ENCODE data around the gene RAC3. TPM values are rescaled to one million over a fixed set of nuclear protein-coding genes. Genes with fewer than 3 reads are reported as not detected.
A peak's percentile ranks its signal among the peaks of the same experiment; 100 is the strongest.

Gene RAC3
- not detected for polyA plus RNA-seq (ENCODE audit: low read depth in 6 of 6)

- Mint-ChIP-seq H3K9me3 (no peaks in the 10 kb centered on the region), H3K36me3 (peaks cover 0 to 5% of the 10 kb centered on the region in 2 donors), H3K4me1 (peaks cover 10 to 16% (median 16%) of the 10 kb centered on the region in 3 donors), H3K4me3 (peak within 1 kb of the TSS; percentile 78 to 92 (median 86)), H3K27ac (peak within 1 kb of the TSS in 1 of 6 donors; percentile 79), H3K27me3 (peaks cover 0 to 27% (median 7%) of the 10 kb centered on the region in 3 donors)
- peak; percentile 13 to 19 for ATAC-seq (ENCODE audit: low read depth in 2 of 2)
- DNase-seq = no peak
These were observed at the start of gene RAC3 for GRCh38 chr17:82031303-82031884. Gene RAC3, plus strand, starts transcription at chr17:82031678. Its CDS starts 84 bp downstream, at chr17:82031762.

GRCh38 chr17:81983011-81983638 lies 48.4 kb upstream of the RAC3 start:
- Mint-ChIP-seq H3K27ac (peak overlapping the region in 2 of 6 donors; percentile 60 to 68), H3K9me3 (no peaks in the 10 kb centered on the region), H3K36me3 (peaks cover 4 to 8% of the 10 kb centered on the region in 2 donors), H3K4me1 (peaks cover 22 to 48% (median 44%) of the 10 kb centered on the region in 3 donors), H3K4me3 (peak overlapping the region in 5 of 8 donors; percentile 21 to 42 (median 22)), H3K27me3 (no peaks in the 10 kb centered on the region)
- no peak for ATAC-seq (ENCODE audit: low read depth in 2 of 2)
- DNase-seq = no peak

DNA sequence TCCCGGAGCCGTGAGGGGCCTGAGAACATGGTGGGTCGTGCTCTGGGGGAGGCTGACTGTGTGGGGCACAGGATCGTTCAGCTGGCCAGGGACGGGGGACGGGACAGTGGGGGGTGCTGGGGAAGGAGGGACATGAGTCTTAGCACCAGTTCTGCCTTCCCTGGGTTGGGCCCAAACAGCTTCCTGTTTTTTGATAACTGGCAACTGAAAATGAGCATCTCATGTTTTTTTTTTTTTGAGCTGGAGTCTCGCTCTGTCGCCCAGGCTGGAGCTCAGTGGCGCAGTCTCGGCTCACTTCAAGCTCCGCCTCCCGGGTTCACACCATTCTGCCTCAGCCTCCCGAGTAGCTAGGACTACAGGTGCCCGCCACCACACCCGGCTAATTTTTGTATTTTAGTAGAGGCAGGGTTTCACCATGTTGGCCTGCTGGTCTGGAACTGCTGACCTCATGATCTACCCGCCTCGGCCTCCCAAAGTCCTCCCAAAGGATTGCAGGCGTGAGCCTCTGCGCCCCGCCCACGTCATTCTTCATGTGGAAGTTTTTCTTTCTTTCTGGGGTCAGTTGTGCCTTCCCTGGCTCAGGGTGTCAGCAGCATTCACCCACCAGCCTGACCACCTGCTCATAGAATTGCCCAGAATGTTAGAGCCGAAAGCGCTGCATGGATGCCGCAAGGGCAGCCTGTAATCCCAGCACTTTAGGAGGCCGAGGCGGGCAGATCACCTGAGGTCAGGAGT lies 47.7 kb upstream of the RAC3 start:
- peaks cover 4 to 8% of the 10 kb centered on the region in 2 donors for H3K36me3 Mint-ChIP-seq
- no peaks in the 10 kb centered on the region for H3K9me3 Mint-ChIP-seq
- no peaks in the 10 kb centered on the region for H3K27me3 Mint-ChIP-seq
- no peak for DNase-seq
- peak; percentile 47 to 67 for ATAC-seq (ENCODE audit: low read depth in 2 of 2)
- H3K4me3 Mint-ChIP-seq = peak overlapping the region in 3 of 8 donors; percentile 21 to 42 (median 22)
- peaks cover 17 to 43% (median 38%) of the 10 kb centered on the region in 3 donors for H3K4me1 Mint-ChIP-seq
- H3K27ac Mint-ChIP-seq = peak overlapping the region in 2 of 6 donors; percentile 56 to 60

DNA sequence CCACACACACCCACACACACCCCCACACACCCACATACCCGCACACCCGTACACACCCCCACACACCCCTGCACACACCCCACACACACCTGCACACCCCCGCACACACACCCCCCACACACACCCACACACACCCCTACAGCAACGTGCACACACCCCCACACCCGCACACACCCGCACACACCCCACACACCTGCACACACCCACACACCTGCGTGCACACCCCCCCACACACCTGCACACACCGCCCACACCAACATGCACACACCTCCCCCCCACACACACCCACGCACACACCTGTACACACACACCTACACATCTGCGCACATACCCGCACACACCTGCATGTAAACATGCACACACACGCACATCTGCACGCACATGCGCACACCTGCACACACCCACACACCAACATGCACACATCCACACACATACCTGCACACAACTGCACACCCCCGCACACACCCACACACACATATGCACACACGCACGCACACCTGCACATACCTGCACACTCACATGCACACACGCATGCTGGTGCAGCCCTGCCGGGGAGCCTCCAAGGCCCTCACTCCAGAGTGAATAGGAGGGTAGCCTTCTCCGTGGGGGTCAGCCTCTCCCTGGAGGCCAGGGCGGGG lies 46.6 kb upstream of the RAC3 start:
- H3K27ac Mint-ChIP-seq = peak overlapping the region in 1 of 6 donors; percentile 63

DNA sequence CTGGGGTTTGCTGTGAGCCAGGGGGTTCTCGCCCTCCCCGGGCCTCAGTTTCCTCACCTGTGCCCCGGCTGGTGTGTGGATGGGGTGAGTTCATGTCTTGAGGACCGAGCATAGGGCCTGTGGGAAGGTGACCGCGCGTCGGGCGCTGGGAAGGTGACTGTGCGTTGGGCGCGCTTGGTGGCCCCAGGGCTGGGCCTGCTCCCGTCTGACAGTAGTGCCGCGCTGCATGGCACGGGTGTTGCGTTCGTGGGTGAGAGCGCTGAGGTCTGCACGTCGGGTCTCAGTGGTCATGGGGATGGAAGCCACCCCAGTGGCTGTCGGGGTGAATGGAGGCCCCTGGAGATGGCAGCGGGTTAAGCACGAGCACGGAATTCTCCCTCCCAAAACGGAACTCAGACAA lies 44.9 kb upstream of the RAC3 start:
- Mint-ChIP-seq H3K9me3 (no peaks in the 10 kb centered on the region), H3K4me3 (no peak overlapping the region), H3K27ac (no peak overlapping the region), H3K36me3 (peaks cover 0 to 8% of the 10 kb centered on the region in 2 donors), H3K4me1 (peaks cover 15 to 38% (median 23%) of the 10 kb centered on the region in 3 donors), H3K27me3 (no peaks in the 10 kb centered on the region)
- ATAC-seq (ENCODE audit: low read depth in 2 of 2) = no peak
- DNase-seq = no peak

More for the DNA sequence above, 46.6 kb upstream of the RAC3 start:
- no peaks in the 10 kb centered on the region for H3K9me3 Mint-ChIP-seq
- ATAC-seq (ENCODE audit: low read depth in 2 of 2) = no peak
- H3K27me3 Mint-ChIP-seq = no peaks in the 10 kb centered on the region
- no peak for DNase-seq
- peaks cover 10 to 38% (median 33%) of the 10 kb centered on the region in 3 donors for H3K4me1 Mint-ChIP-seq
- H3K36me3 Mint-ChIP-seq = peaks cover 0 to 8% of the 10 kb centered on the region in 2 donors
- H3K4me3 Mint-ChIP-seq = peak overlapping the region in 1 of 8 donors; percentile 70

- Mint-ChIP-seq H3K4me1 (peaks cover 14 to 38% (median 18%) of the 10 kb centered on the region in 3 donors), H3K36me3 (peaks cover 0 to 8% of the 10 kb centered on the region in 2 donors), H3K27me3 (no peaks in the 10 kb centered on the region), H3K9me3 (no peaks in the 10 kb centered on the region), H3K27ac (peak overlapping the region in 1 of 6 donors; percentile 30), H3K4me3 (no peak overlapping the region)
- ATAC-seq (ENCODE audit: low read depth in 2 of 2) (no peak), DNase-seq (no peak)
These were observed 44.2 kb upstream of the RAC3 start for GRCh38 chr17:81987161-81987770.

GRCh38 chr17:81990836-81991683 lies 40.4 kb upstream of the RAC3 start:
- Mint-ChIP-seq H3K27ac (peak overlapping the region in 1 of 6 donors; percentile 89), H3K36me3 (no peaks in the 10 kb centered on the region), H3K4me3 (no peak overlapping the region), H3K27me3 (no peaks in the 10 kb centered on the region), H3K9me3 (no peaks in the 10 kb centered on the region), H3K4me1 (peaks cover 2 to 22% (median 5%) of the 10 kb centered on the region in 3 donors)
- ATAC-seq (ENCODE audit: low read depth in 2 of 2) (no peak), DNase-seq (no peak)

- no peak overlapping the region for H3K4me3 Mint-ChIP-seq
- peaks cover 2 to 17% (median 5%) of the 10 kb centered on the region in 3 donors for H3K4me1 Mint-ChIP-seq
- H3K9me3 Mint-ChIP-seq = no peaks in the 10 kb centered on the region
- no peak for ATAC-seq (ENCODE audit: low read depth in 2 of 2)
- DNase-seq = no peak
- H3K27ac Mint-ChIP-seq = no peak overlapping the region
- H3K36me3 Mint-ChIP-seq = no peaks in the 10 kb centered on the region
- H3K27me3 Mint-ChIP-seq = no peaks in the 10 kb centered on the region
These were observed 39.7 kb upstream of the RAC3 start for GRCh38 chr17:81991684-81992305.

DNA sequence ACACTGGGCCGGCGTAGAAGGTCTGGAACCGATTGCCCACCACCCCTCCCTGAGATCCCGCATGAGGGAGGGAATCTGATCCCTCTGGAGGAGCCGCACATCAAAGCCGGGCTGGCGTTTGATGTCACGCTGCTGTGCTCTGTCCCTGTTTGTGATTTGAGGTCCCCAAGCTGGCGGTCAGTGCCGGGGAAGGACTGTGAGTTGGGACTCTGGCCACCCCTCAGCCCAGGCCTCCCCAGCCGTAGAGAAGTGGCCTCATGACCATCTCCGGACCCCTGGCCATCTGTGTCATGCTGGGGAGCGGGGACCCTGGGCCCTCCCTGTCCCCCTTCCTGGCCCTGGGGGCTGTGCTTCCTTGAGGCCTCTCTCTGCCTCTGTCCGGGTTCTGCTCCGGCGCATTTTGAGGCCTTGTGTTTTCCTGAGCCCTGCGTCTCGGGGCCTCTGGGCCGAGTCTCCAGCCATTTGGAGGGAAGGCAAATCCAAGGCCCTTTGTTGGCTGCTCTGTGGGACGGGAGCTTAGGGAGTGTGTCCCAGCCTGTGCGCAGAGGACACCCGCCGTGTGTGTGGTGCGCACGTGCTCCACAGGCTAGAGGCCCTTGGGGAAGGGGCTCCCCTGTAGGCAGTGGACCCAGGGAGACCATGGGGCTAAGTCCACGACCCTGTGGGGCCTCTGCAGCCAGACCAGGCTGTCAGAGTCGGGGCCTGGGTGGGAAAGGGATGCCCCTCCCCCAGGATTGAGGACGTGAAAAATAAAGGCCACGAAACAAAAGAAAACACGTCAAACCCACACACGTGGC lies 39.0 kb upstream of the RAC3 start:
- H3K36me3 Mint-ChIP-seq = no peaks in the 10 kb centered on the region
- no peaks in the 10 kb centered on the region for H3K9me3 Mint-ChIP-seq
- no peak overlapping the region for H3K27ac Mint-ChIP-seq
- H3K27me3 Mint-ChIP-seq = no peaks in the 10 kb centered on the region
- ATAC-seq (ENCODE audit: low read depth in 2 of 2) (no peak), DNase-seq (no peak)
- peaks cover 2 to 17% (median 5%) of the 10 kb centered on the region in 3 donors for H3K4me1 Mint-ChIP-seq
- no peak overlapping the region for H3K4me3 Mint-ChIP-seq

DNA sequence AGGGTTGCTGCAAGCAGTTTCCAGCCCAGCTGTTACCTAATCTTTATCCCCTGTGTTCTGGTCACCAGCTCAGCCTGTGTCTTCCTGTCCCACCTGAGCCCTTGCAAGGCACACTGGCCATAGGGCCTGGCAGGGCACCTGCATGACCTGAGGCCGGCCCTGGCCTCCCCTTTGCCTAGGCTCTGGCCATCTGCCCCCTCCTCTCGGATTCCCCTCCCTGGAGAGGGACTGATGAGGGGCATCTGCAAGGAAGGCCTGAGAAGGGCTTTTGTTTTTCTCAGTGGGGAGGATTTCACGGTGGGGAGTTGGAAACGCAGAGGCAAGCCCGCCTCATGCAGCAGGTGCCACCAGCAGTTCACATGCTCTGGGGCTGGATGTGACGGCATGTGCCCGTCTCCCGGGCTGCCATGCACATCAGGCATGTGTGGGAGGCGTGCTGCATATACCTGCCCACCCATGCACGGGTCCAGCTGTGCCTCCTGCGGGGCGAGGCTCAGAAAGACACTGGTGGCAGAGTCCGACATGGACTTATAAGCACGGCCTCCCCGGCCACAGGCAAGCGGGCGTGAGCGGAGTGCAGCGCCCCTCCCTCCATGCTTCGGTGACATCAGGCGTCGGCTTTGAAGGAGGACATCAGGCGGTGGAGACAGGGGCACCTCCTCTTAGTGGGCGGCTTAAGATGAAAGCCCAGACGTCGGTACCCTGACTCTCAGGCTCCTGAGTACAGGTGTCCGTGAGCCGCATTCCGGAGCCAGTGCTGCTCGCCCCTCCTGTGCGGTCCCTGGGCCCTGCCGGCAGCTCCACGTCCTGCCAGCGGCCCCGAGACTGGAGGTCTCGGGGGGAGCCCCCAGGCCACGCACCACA lies 37.5 kb upstream of the RAC3 start:
- Mint-ChIP-seq H3K27me3 (no peaks in the 10 kb centered on the region), H3K27ac (no peak overlapping the region), H3K9me3 (no peaks in the 10 kb centered on the region), H3K4me3 (no peak overlapping the region), H3K4me1 (peaks cover 2 to 17% (median 5%) of the 10 kb centered on the region in 3 donors), H3K36me3 (no peaks in the 10 kb centered on the region)
- ATAC-seq (ENCODE audit: low read depth in 2 of 2) (no peak), DNase-seq (no peak)

Data from naive B cell (primary cell).